GM10248 (cell line): ENCODE results near the gene ZNF556.

ENCODE experiments used
- CTCF ChIA-PET: fragments of 300-600 bp; sonication (Branson Sonifier 250); formaldehyde crosslinking; extraction: SDS; loops from one replicate; lab custom pipeline; 2021; ENCODE audit warnings: antibody characterized with exemption; lab: Yijun Ruan, JAX
- POLR2A ChIA-PET: fragments of 350-650 bp; sonication (Branson Sonifier 250); formaldehyde crosslinking; extraction: SDS; loops from one replicate; lab custom pipeline; 2020; ENCODE audit warnings: antibody characterized with exemption; lab: Yijun Ruan, JAX
- DNase-seq: peaks from one replicate; pipeline ENCODE4 v3.0.0; 2012; ENCODE audit errors: extremely low spot score
- TF ChIP-seq, protein P1 (sequence below): IDR thresholded peaks from 2 replicates; pipeline ENCODE4 v1.5.1; 2012; ENCODE audit warnings: mild to moderate bottlenecking, low read depth; ENCODE audit errors: extremely low read depth, missing control alignments, control extremely low read depth

ZNF556 gene

GRCh38 chr19:2912306-2912705 lies 45.2 kb downstream of the ZNF556 start:
- ChIA-PET POLR2A (no interaction called here), CTCF (interaction anchor here (1.1 to 1.4 kb wide), 3 partner anchors 12 to 27 kb away, joined by 3 to 4 read pairs (median 3); partner anchors contain the start of gene ZNF57)
- TF ChIP-seq, protein P1, sequence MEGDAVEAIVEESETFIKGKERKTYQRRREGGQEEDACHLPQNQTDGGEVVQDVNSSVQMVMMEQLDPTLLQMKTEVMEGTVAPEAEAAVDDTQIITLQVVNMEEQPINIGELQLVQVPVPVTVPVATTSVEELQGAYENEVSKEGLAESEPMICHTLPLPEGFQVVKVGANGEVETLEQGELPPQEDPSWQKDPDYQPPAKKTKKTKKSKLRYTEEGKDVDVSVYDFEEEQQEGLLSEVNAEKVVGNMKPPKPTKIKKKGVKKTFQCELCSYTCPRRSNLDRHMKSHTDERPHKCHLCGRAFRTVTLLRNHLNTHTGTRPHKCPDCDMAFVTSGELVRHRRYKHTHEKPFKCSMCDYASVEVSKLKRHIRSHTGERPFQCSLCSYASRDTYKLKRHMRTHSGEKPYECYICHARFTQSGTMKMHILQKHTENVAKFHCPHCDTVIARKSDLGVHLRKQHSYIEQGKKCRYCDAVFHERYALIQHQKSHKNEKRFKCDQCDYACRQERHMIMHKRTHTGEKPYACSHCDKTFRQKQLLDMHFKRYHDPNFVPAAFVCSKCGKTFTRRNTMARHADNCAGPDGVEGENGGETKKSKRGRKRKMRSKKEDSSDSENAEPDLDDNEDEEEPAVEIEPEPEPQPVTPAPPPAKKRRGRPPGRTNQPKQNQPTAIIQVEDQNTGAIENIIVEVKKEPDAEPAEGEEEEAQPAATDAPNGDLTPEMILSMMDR = no peak
- DNase-seq = no peak

DNA sequence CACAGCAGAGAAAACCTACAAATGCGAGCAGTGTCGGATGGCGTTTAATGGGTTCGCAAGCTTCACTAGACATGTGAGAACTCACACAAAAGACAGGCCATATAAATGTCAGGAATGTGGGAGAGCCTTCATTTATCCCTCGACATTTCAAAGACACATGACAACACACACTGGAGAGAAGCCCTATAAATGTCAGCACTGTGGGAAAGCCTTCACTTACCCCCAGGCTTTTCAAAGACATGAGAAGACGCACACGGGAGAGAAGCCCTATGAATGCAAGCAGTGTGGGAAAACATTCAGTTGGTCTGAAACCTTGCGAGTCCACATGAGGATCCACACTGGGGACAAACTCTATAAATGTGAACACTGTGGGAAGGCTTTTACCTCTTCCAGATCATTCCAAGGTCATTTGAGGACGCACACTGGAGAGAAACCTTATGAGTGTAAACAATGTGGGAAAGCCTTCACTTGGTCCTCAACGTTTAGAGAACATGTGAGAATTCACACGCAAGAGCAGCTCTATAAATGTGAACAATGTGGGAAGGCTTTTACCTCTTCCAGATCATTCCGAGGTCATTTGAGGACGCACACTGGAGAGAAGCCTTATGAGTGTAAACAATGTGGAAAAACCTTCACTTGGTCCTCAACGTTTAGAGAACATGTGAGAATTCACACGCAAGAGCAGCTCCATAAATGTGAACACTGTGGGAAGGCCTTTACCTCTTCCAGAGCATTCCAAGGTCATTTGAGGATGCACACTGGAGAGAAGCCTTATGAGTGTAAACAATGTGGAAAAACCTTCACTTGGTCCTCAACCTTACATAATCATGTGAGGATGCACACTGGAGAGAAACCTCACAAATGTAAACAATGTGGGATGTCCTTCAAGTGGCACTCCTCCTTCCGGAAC lies 50.4 kb downstream of the ZNF556 start:
- ChIA-PET CTCF (no interaction called here), POLR2A (no interaction called here)
- TF ChIP-seq, protein P1 = no peak
- DNase-seq = no peak

GRCh38 chr19:2922987-2923386 lies 55.9 kb downstream of the ZNF556 start:
- DNase-seq = no peak
- ChIA-PET CTCF (interaction anchor here (1.5 to 1.9 kb wide), 3 partner anchors 27 to 181 kb away, joined by 4 to 7 read pairs (median 6); no protein-coding TSS in a partner anchor), POLR2A (no interaction called here)
- TF ChIP-seq, protein P1 = no peak

- ChIA-PET POLR2A (no interaction called here), CTCF (interaction anchor here (1.5 to 1.9 kb wide), 3 partner anchors 27 to 180 kb away, joined by 4 to 7 read pairs (median 6); no protein-coding TSS in a partner anchor)
- TF ChIP-seq, protein P1 = no peak
- DNase-seq = no peak
These were observed 56.4 kb downstream of the ZNF556 start for GRCh38 chr19:2923510-2923909.

- ChIA-PET CTCF (interaction anchor here (1.1 kb wide), 1 partner anchor 24 kb away, joined by 3 read pairs; no protein-coding TSS in a partner anchor), POLR2A (no interaction called here)
- TF ChIP-seq, protein P1 = no peak
- DNase-seq = no peak
These were observed 59.4 kb downstream of the ZNF556 start for GRCh38 chr19:2926341-2927031.

GRCh38 chr19:2927032-2927430 lies 59.9 kb downstream of the ZNF556 start:
- DNase-seq = no peak
- ChIA-PET CTCF (interaction anchor here (1.1 kb wide), 1 partner anchor 24 kb away, joined by 3 read pairs; no protein-coding TSS in a partner anchor), POLR2A (no interaction called here)
- TF ChIP-seq, protein P1 = no peak
